SU-DHL-6 (cell line): ENCODE measurements around the gene ATP5F1D.

Experiments
- CTCF ChIP-seq: fragments of 200-600 bp; sonication (generic); IDR thresholded peaks from one replicate; pipeline ENCODE4 v1.5.1; 2017; ENCODE audit warnings: antibody characterized with exemption, mild to moderate bottlenecking, low read length, moderate library complexity; ENCODE audit not compliant: insufficient read depth, poor library complexity, severe bottlenecking
- EZH2phosphoT487 ChIP-seq: fragments of 200-600 bp; sonication (generic), shearing (Covaris generic); conservative IDR thresholded peaks from 2 replicates; pipeline ENCODE4 v1.6.1; 2018; ENCODE audit warnings: mild to moderate bottlenecking, antibody characterized with exemption, low read length, moderate library complexity, mixed read lengths

- TF ChIP-seq CTCF (no peak), EZH2phosphoT487 (no peak)
Measured at GRCh38 chr19:1230783-1231489, 10.6 kb upstream of the ATP5F1D start.
